ENCODE data around the gene UGT1A6. TPM values are rescaled to one million over a fixed set of nuclear protein-coding genes. Genes with fewer than 3 reads are reported as not detected.

Gene UGT1A6
- total RNA-seq, 1 experiment from 2014 or later = 549 TPM

DNA sequence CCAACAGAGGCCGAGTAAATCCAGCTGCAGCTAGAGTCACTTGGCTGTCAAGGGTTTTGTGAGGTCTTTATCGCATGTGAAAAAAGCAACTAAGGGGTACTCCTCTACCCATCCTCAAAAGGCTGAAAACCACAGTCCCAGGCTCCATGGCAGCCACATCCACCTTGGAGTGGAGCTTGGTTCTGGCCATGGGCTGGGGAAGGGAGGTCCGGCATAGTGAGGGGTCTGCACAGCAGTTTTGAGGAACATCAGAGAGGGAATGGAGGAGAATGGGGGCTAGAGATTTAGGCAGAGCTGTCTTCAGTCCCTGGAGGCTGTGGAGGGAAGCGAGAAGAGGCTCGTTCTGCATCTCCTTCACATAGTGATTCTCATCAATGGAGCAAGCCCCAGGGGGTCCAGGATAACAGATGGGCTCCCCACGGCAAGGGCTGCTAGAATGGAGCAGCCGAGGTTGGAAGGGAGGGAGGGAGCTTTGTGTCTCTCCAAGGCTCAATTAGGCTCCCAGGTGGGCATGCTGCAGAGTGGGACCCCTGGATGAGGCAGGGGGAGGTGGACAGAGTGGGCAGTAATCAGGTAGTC is 106.5 kb downstream of the UGT1A6 start:
- TF ChIP-seq, protein P1, sequence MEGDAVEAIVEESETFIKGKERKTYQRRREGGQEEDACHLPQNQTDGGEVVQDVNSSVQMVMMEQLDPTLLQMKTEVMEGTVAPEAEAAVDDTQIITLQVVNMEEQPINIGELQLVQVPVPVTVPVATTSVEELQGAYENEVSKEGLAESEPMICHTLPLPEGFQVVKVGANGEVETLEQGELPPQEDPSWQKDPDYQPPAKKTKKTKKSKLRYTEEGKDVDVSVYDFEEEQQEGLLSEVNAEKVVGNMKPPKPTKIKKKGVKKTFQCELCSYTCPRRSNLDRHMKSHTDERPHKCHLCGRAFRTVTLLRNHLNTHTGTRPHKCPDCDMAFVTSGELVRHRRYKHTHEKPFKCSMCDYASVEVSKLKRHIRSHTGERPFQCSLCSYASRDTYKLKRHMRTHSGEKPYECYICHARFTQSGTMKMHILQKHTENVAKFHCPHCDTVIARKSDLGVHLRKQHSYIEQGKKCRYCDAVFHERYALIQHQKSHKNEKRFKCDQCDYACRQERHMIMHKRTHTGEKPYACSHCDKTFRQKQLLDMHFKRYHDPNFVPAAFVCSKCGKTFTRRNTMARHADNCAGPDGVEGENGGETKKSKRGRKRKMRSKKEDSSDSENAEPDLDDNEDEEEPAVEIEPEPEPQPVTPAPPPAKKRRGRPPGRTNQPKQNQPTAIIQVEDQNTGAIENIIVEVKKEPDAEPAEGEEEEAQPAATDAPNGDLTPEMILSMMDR (conservative IDR thresholded peaks at IDR 0.05) = no peak
- no peak for TF ChIP-seq EZH2 (IDR thresholded peaks at IDR 0.05; ENCODE audit: low read depth)
- Histone ChIP-seq H3K4me3 (no peak overlapping the region), H3K9me3 (ENCODE audit: insufficient read depth, low read depth) (no peaks in the 10 kb centered on the region), H3K27me3 (ENCODE audit: insufficient read depth, low read depth) (no peaks in the 10 kb centered on the region), H3K9me2 (ENCODE audit: insufficient read depth) (no peaks in the 10 kb centered on the region), H3K36me3 (ENCODE audit: low read depth) (no peaks in the 10 kb centered on the region), H3K4me2 (no peak overlapping the region), H4K20me1 (ENCODE audit: insufficient read depth) (no peaks in the 10 kb centered on the region), H3K79me2 (ENCODE audit: low read depth) (no peaks in the 10 kb centered on the region), H3K27ac (no peak overlapping the region), H3F3A (ENCODE audit: insufficient read depth, low read depth) (no peaks in the 10 kb centered on the region), H2AFZ (no peak overlapping the region), H3K4me1 (replicated peaks; ENCODE audit: insufficient read depth) (peaks cover 7% of the 10 kb centered on the region)
- no peak for DNase-seq
- CTCF ChIA-PET = no interaction called here
- BruUV-seq (replicated peaks) = no TSS peak
- intact Hi-C loops (cut with micrococcal nuclease; ENCODE audit: unreplicated experiment) = no loop called here
- POLR2A ChIA-PET (ENCODE audit: unreplicated experiment) = no interaction called here

DNA sequence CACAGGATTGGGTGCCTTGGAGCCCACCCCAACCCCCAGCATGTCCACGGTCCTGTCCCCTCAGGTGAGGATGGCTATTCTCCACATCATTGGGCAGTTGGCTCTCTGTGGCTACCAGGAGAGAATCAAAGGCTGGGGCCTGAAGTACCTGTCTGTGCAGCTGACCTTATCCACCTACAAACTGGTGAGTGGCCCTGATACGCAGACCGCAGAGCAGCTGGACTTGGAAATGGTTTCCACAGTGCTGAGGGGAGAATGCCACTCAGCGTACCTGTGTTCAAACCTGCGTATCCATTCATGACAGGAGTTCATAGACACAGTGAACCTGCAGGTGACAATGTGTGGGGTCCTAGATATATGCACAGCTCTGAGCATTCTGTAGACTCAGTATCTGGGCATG is 107.0 kb downstream of the UGT1A6 start:
- DNase-seq = no peak
- BruUV-seq (replicated peaks) = no TSS peak
- no peak overlapping the region for H2AFZ ChIP-seq
- no peak overlapping the region for H3K4me3 ChIP-seq
- POLR2A ChIA-PET (ENCODE audit: unreplicated experiment) = no interaction called here
- H3K9me2 ChIP-seq (ENCODE audit: insufficient read depth) = no peaks in the 10 kb centered on the region
- H3K79me2 ChIP-seq (ENCODE audit: low read depth) = no peaks in the 10 kb centered on the region
- H3K9me3 ChIP-seq (ENCODE audit: insufficient read depth, low read depth) = no peaks in the 10 kb centered on the region
- H3K27me3 ChIP-seq (ENCODE audit: insufficient read depth, low read depth) = no peaks in the 10 kb centered on the region
- H3K36me3 ChIP-seq (ENCODE audit: low read depth) = no peaks in the 10 kb centered on the region
- peaks cover 7% of the 10 kb centered on the region for H3K4me1 ChIP-seq (replicated peaks; ENCODE audit: insufficient read depth)
- CTCF ChIA-PET = no interaction called here
- intact Hi-C loops (cut with micrococcal nuclease; ENCODE audit: unreplicated experiment) = no loop called here
- no peak overlapping the region for H3K27ac ChIP-seq
- no peak for TF ChIP-seq EZH2 (IDR thresholded peaks at IDR 0.05; ENCODE audit: low read depth)
- TF ChIP-seq, protein P1 (conservative IDR thresholded peaks at IDR 0.05) = no peak
- no peak overlapping the region for H3K4me2 ChIP-seq
- H3F3A ChIP-seq (ENCODE audit: insufficient read depth, low read depth) = no peaks in the 10 kb centered on the region
- H4K20me1 ChIP-seq (ENCODE audit: insufficient read depth) = no peaks in the 10 kb centered on the region

- Histone ChIP-seq H3K9me3 (ENCODE audit: insufficient read depth, low read depth) (no peaks in the 10 kb centered on the region), H3K4me2 (no peak overlapping the region), H3F3A (ENCODE audit: insufficient read depth, low read depth) (no peaks in the 10 kb centered on the region), H3K27me3 (ENCODE audit: insufficient read depth, low read depth) (no peaks in the 10 kb centered on the region), H3K4me3 (no peak overlapping the region), H4K20me1 (ENCODE audit: insufficient read depth) (no peaks in the 10 kb centered on the region), H2AFZ (no peak overlapping the region), H3K27ac (no peak overlapping the region), H3K36me3 (ENCODE audit: low read depth) (no peaks in the 10 kb centered on the region), H3K9me2 (ENCODE audit: insufficient read depth) (no peaks in the 10 kb centered on the region), H3K79me2 (ENCODE audit: low read depth) (no peaks in the 10 kb centered on the region), H3K4me1 (replicated peaks; ENCODE audit: insufficient read depth) (peaks cover 7% of the 10 kb centered on the region)
- POLR2A ChIA-PET (ENCODE audit: unreplicated experiment) = no interaction called here
- intact Hi-C loops (cut with micrococcal nuclease; ENCODE audit: unreplicated experiment) = no loop called here
- BruUV-seq (replicated peaks) = no TSS peak
- TF ChIP-seq, protein P1 (conservative IDR thresholded peaks at IDR 0.05) = no peak
- TF ChIP-seq EZH2 (IDR thresholded peaks at IDR 0.05; ENCODE audit: low read depth) = no peak
- CTCF ChIA-PET = no interaction called here
- no peak for DNase-seq
These were observed 107.5 kb downstream of the UGT1A6 start for GRCh38 chr2:233800208-233800607.
